Fibroblast of the aortic adventitia (primary cell): ENCODE data around the gene CLIP3. TPM values are rescaled to one million over a fixed set of nuclear protein-coding genes. Genes with fewer than 3 reads are reported as not detected.

ENCODE experiments used
- DNase-seq: peaks from one replicate; pipeline ENCODE4 v3.0.0-alpha.2; 2010; ENCODE audit warnings: low read depth
- H3K4me3 ChIP-seq: 2 replicates; pipeline ENCODE4 v1.5.1; 2011; ENCODE audit warnings: low read depth, mild to moderate bottlenecking, control low read depth, low read length, moderate library complexity
- CTCF ChIP-seq: IDR thresholded peaks from 2 replicates; pipeline ENCODE4 v1.5.1; 2011; ENCODE audit warnings: mild to moderate bottlenecking, low read length, control low read depth, inconsistent platforms; ENCODE audit not compliant: insufficient read depth
- total RNA-seq: library from RNA; depleted of rRNA; stranded (reverse); fragments of >200 nt; gene quantifications from 2 replicates; pipeline ENCODE4 v1.2.3, GENCODE V29; 2012; ENCODE audit warnings: low replicate concordance

CLIP3 gene
- total RNA-seq, 1 donor: 7.4 TPM

GRCh38 chr19:36014012-36014924 is 18.4 kb downstream of the CLIP3 start, which contains the start of gene ALKBH6:
Gene ALKBH6 (minus strand): TSS chr19:36014213. CDS start chr19:36013397, 816 bp downstream.
- no peak for TF ChIP-seq CTCF
- H3K4me3 ChIP-seq: peak within 1 kb of the TSS; percentile 93
- peak; percentile 96 for DNase-seq

- peak overlapping the region; percentile 93 for H3K4me3 ChIP-seq
- DNase-seq: no peak
- no peak for TF ChIP-seq CTCF
Observed at GRCh38 chr19:36013280-36014011, 19.2 kb downstream of the CLIP3 start.

GRCh38 chr19:36010402-36010801 is 22.3 kb downstream of the CLIP3 start:
- no peak overlapping the region for H3K4me3 ChIP-seq
- TF ChIP-seq CTCF: no peak
- DNase-seq: no peak

GRCh38 chr19:36009633-36010379 is 22.9 kb downstream of the CLIP3 start:
- no peak for DNase-seq
- no peak for TF ChIP-seq CTCF
- H3K4me3 ChIP-seq: peak overlapping the region; percentile 58

GRCh38 chr19:36009220-36009619 is 23.5 kb downstream of the CLIP3 start:
- no peak for TF ChIP-seq CTCF
- peak; percentile 46 for DNase-seq
- peak overlapping the region; percentile 58 for H3K4me3 ChIP-seq

- TF ChIP-seq CTCF: no peak
- DNase-seq: no peak
- peak within 1 kb of the TSS; percentile 58 for H3K4me3 ChIP-seq
Observed at GRCh38 chr19:36008336-36008978, 24.2 kb downstream of the CLIP3 start, which contains the start of gene SYNE4. Gene SYNE4 (minus strand): TSS chr19:36008813. CDS start chr19:36008681, 132 bp downstream.
